ENCODE results near the gene DDX1. TPM values are rescaled to one million over a fixed set of nuclear protein-coding genes. Genes with fewer than 3 reads are reported as not detected.

Gene DDX1
- total and polyA plus RNA-seq, 4 donors, result 73.6 to 82.6 (median 77.8) TPM

- Histone ChIP-seq H3K27ac (ENCODE audit: low read depth in 1 of 2, low read length in 2 of 2) (peak within 1 kb of the TSS in 1 of 2 donors; percentile 38), H3K4me1 (ENCODE audit: control insufficient read depth in 1 of 2, insufficient read depth in 2 of 2, low read length in 2 of 2) (no peaks in the 10 kb centered on the region), H3K9me3 (ENCODE audit: control insufficient read depth, low read length) (no peaks in the 10 kb centered on the region), H3K4me3 (ENCODE audit: low read length in 2 of 2) (peak within 1 kb of the TSS; percentile 90 to 92), H3K36me3 (ENCODE audit: control insufficient read depth in 1 of 2, insufficient read depth in 2 of 2, low read length in 1 of 2) (no peaks in the 10 kb centered on the region), H3K27me3 (ENCODE audit: control insufficient read depth in 1 of 2, insufficient read depth in 2 of 2, low read length in 1 of 2) (no peaks in the 10 kb centered on the region)
- ATAC-seq (ENCODE audit: low FRiP score) (peak; percentile 95), DNase-seq (peak; percentile 87 to 93)
- WGBS, 2 donors, result 0 to 1% methylated on average over 30 of the region's 30 CpGs
- intact Hi-C loops (cut with DNase I), result no loop called here
These were observed 30.6 kb upstream of the DDX1 start, which contains the start of gene NBAS for GRCh38 chr2:15560988-15561573. NBAS (minus strand) TSS chr2:15561334; CDS start chr2:15561304, 30 bp downstream.

GRCh38 chr2:15561574-15562344 is 29.9 kb upstream of the DDX1 start:
- no peaks in the 10 kb centered on the region for H3K9me3 ChIP-seq (ENCODE audit: control insufficient read depth, low read length)
- peak overlapping the region in 1 of 2 donors; percentile 38 for H3K27ac ChIP-seq (ENCODE audit: low read depth in 1 of 2, low read length in 2 of 2)
- no peaks in the 10 kb centered on the region for H3K4me1 ChIP-seq (ENCODE audit: control insufficient read depth in 1 of 2, insufficient read depth in 2 of 2, low read length in 2 of 2)
- DNase-seq, result no peak
- H3K36me3 ChIP-seq (ENCODE audit: control insufficient read depth in 1 of 2, insufficient read depth in 2 of 2, low read length in 1 of 2), result no peaks in the 10 kb centered on the region
- peak overlapping the region; percentile 90 to 92 for H3K4me3 ChIP-seq (ENCODE audit: low read length in 2 of 2)
- 4% methylated on average over 13 of the region's 13 CpGs for WGBS, 2 donors
- ATAC-seq (ENCODE audit: low FRiP score), result peak; percentile 78
- H3K27me3 ChIP-seq (ENCODE audit: control insufficient read depth in 1 of 2, insufficient read depth in 2 of 2, low read length in 1 of 2), result no peaks in the 10 kb centered on the region
- intact Hi-C loops (cut with DNase I), result no loop called here

GRCh38 chr2:15562354-15563031 is 29.2 kb upstream of the DDX1 start:
- 75 to 84% methylated on average over 6 of the region's 6 CpGs for WGBS, 2 donors
- H3K36me3 ChIP-seq (ENCODE audit: control insufficient read depth in 1 of 2, insufficient read depth in 2 of 2, low read length in 1 of 2), result no peaks in the 10 kb centered on the region
- H3K27ac ChIP-seq (ENCODE audit: low read depth in 1 of 2, low read length in 2 of 2), result no peak overlapping the region
- intact Hi-C loops (cut with DNase I), result no loop called here
- H3K9me3 ChIP-seq (ENCODE audit: control insufficient read depth, low read length), result no peaks in the 10 kb centered on the region
- no peaks in the 10 kb centered on the region for H3K4me1 ChIP-seq (ENCODE audit: control insufficient read depth in 1 of 2, insufficient read depth in 2 of 2, low read length in 2 of 2)
- H3K4me3 ChIP-seq (ENCODE audit: low read length in 2 of 2), result no peak overlapping the region
- no peak for ATAC-seq (ENCODE audit: low FRiP score)
- DNase-seq, result no peak
- no peaks in the 10 kb centered on the region for H3K27me3 ChIP-seq (ENCODE audit: control insufficient read depth in 1 of 2, insufficient read depth in 2 of 2, low read length in 1 of 2)

- Histone ChIP-seq H3K27me3 (ENCODE audit: control insufficient read depth in 1 of 2, insufficient read depth in 2 of 2, low read length in 1 of 2) (no peaks in the 10 kb centered on the region), H3K27ac (ENCODE audit: low read depth in 1 of 2, low read length in 2 of 2) (no peak overlapping the region), H3K4me1 (ENCODE audit: control insufficient read depth in 1 of 2, insufficient read depth in 2 of 2, low read length in 2 of 2) (no peaks in the 10 kb centered on the region), H3K36me3 (ENCODE audit: control insufficient read depth in 1 of 2, insufficient read depth in 2 of 2, low read length in 1 of 2) (no peaks in the 10 kb centered on the region), H3K4me3 (ENCODE audit: low read length in 2 of 2) (no peak overlapping the region), H3K9me3 (ENCODE audit: control insufficient read depth, low read length) (no peaks in the 10 kb centered on the region)
- DNase-seq (no peak), ATAC-seq (ENCODE audit: low FRiP score) (no peak)
- intact Hi-C loops (cut with DNase I), result no loop called here
- 82 to 86% methylated on average over 9 of the region's 9 CpGs for WGBS, 2 donors
These were observed 28.2 kb upstream of the DDX1 start for GRCh38 chr2:15563227-15564100.

GRCh38 chr2:15565392-15565791 is 26.3 kb upstream of the DDX1 start:
- Histone ChIP-seq H3K27me3 (ENCODE audit: control insufficient read depth in 1 of 2, insufficient read depth in 2 of 2, low read length in 1 of 2) (no peaks in the 10 kb centered on the region), H3K4me3 (ENCODE audit: low read length in 2 of 2) (no peak overlapping the region), H3K27ac (ENCODE audit: low read depth in 1 of 2, low read length in 2 of 2) (no peak overlapping the region), H3K36me3 (ENCODE audit: control insufficient read depth in 1 of 2, insufficient read depth in 2 of 2, low read length in 1 of 2) (no peaks in the 10 kb centered on the region), H3K9me3 (ENCODE audit: control insufficient read depth, low read length) (no peaks in the 10 kb centered on the region), H3K4me1 (ENCODE audit: control insufficient read depth in 1 of 2, insufficient read depth in 2 of 2, low read length in 2 of 2) (no peaks in the 10 kb centered on the region)
- intact Hi-C loops (cut with DNase I), result no loop called here
- WGBS, 2 donors, result 77 to 84% methylated on average over 3 of the region's 3 CpGs
- DNase-seq (no peak), ATAC-seq (ENCODE audit: low FRiP score) (no peak)

GRCh38 chr2:15565994-15566671 is 25.5 kb upstream of the DDX1 start:
- ATAC-seq (ENCODE audit: low FRiP score), result no peak
- 34 to 41% methylated on average over 2 of the region's 2 CpGs for WGBS, 2 donors
- H3K27ac ChIP-seq (ENCODE audit: low read depth in 1 of 2, low read length in 2 of 2), result no peak overlapping the region
- H3K27me3 ChIP-seq (ENCODE audit: control insufficient read depth in 1 of 2, insufficient read depth in 2 of 2, low read length in 1 of 2), result no peaks in the 10 kb centered on the region
- DNase-seq, result no peak
- H3K4me3 ChIP-seq (ENCODE audit: low read length in 2 of 2), result no peak overlapping the region
- no peaks in the 10 kb centered on the region for H3K4me1 ChIP-seq (ENCODE audit: control insufficient read depth in 1 of 2, insufficient read depth in 2 of 2, low read length in 2 of 2)
- H3K9me3 ChIP-seq (ENCODE audit: control insufficient read depth, low read length), result no peaks in the 10 kb centered on the region
- intact Hi-C loops (cut with DNase I), result no loop called here
- H3K36me3 ChIP-seq (ENCODE audit: control insufficient read depth in 1 of 2, insufficient read depth in 2 of 2, low read length in 1 of 2), result no peaks in the 10 kb centered on the region

- ATAC-seq (ENCODE audit: low FRiP score) (no peak), DNase-seq (no peak)
- H3K9me3 ChIP-seq (ENCODE audit: control insufficient read depth, low read length), result no peaks in the 10 kb centered on the region
- no peaks in the 10 kb centered on the region for H3K36me3 ChIP-seq (ENCODE audit: control insufficient read depth in 1 of 2, insufficient read depth in 2 of 2, low read length in 1 of 2)
- H3K27me3 ChIP-seq (ENCODE audit: control insufficient read depth in 1 of 2, insufficient read depth in 2 of 2, low read length in 1 of 2), result no peaks in the 10 kb centered on the region
- H3K4me1 ChIP-seq (ENCODE audit: control insufficient read depth in 1 of 2, insufficient read depth in 2 of 2, low read length in 2 of 2), result no peaks in the 10 kb centered on the region
- H3K4me3 ChIP-seq (ENCODE audit: low read length in 2 of 2), result no peak overlapping the region
- no peak overlapping the region for H3K27ac ChIP-seq (ENCODE audit: low read depth in 1 of 2, low read length in 2 of 2)
- intact Hi-C loops (cut with DNase I), result no loop called here
- 84 to 89% methylated on average over 6 of the region's 6 CpGs for WGBS, 2 donors
These were observed 24.8 kb upstream of the DDX1 start for GRCh38 chr2:15566912-15567311.

GRCh38 chr2:15568874-15569273 is 22.8 kb upstream of the DDX1 start:
- Histone ChIP-seq H3K4me1 (ENCODE audit: control insufficient read depth in 1 of 2, insufficient read depth in 2 of 2, low read length in 2 of 2) (no peaks in the 10 kb centered on the region), H3K36me3 (ENCODE audit: control insufficient read depth in 1 of 2, insufficient read depth in 2 of 2, low read length in 1 of 2) (no peaks in the 10 kb centered on the region), H3K4me3 (ENCODE audit: low read length in 2 of 2) (no peak overlapping the region), H3K9me3 (ENCODE audit: control insufficient read depth, low read length) (no peaks in the 10 kb centered on the region), H3K27me3 (ENCODE audit: control insufficient read depth in 1 of 2, insufficient read depth in 2 of 2, low read length in 1 of 2) (no peaks in the 10 kb centered on the region), H3K27ac (ENCODE audit: low read depth in 1 of 2, low read length in 2 of 2) (no peak overlapping the region)
- intact Hi-C loops (cut with DNase I), result no loop called here
- WGBS, 2 donors, result 92 to 93% methylated on average over 12 of the region's 12 CpGs
- DNase-seq (no peak), ATAC-seq (ENCODE audit: low FRiP score) (no peak)

Data from aorta (tissue), 5 donors.